HEK293T (cell line): ENCODE data around the gene CCR9.

Experiments
- CTCF ChIA-PET: fragments of 350-600 bp; formaldehyde crosslinking; extraction: SDS; loops from one replicate; lab custom pipeline; 2021; ENCODE audit warnings: antibody characterized with exemption, inconsistent platforms; lab: Yijun Ruan, JAX
- POLR2A ChIA-PET: fragments of 350-600 bp; formaldehyde crosslinking; extraction: SDS; loops from one replicate; lab custom pipeline; 2020; ENCODE audit warnings: antibody characterized with exemption, inconsistent platforms; lab: Yijun Ruan, JAX
- DNase-seq: peaks from one replicate; pipeline ENCODE4 v3.0.0; 2012; ENCODE audit warnings: mixed read lengths; ENCODE audit errors: extremely low spot score
- ARNT ChIP-seq: fragments of 450-650 bp; IDR thresholded peaks from 2 replicates; pipeline ENCODE4 v1.6.1; 2017; ENCODE audit warnings: mild to moderate bottlenecking
- BHLHE40 ChIP-seq: fragments of 450-650 bp; IDR thresholded peaks from 2 replicates; pipeline ENCODE4 v1.6.1; 2016; ENCODE audit warnings: mild to moderate bottlenecking, moderate library complexity, borderline replicate concordance
- CTBP1 ChIP-seq: fragments of 450-650 bp; IDR thresholded peaks from 2 replicates; pipeline ENCODE4 v1.6.1; 2016; ENCODE audit warnings: borderline replicate concordance
- ELF4 ChIP-seq: fragments of 450-650 bp; IDR thresholded peaks from 2 replicates; pipeline ENCODE4 v1.6.1; 2017; ENCODE audit warnings: antibody characterized with exemption
- FOXA1 ChIP-seq: fragments of 450-650 bp; IDR thresholded peaks from 2 replicates; pipeline ENCODE4 v1.6.1; 2016; ENCODE audit warnings: mild to moderate bottlenecking
- FOXK2 ChIP-seq: fragments of 450-650 bp; IDR thresholded peaks from 2 replicates; pipeline ENCODE4 v1.6.1; 2016; ENCODE audit warnings: mild to moderate bottlenecking
- FOXM1 ChIP-seq: fragments of 450-650 bp; IDR thresholded peaks from 2 replicates; pipeline ENCODE4 v1.6.1; 2017; ENCODE audit warnings: mild to moderate bottlenecking, borderline replicate concordance
- HDGF ChIP-seq: fragments of 450-650 bp; IDR thresholded peaks from 2 replicates; pipeline ENCODE4 v1.6.1; 2017; ENCODE audit warnings: antibody characterized with exemption, borderline replicate concordance
- L3MBTL2 ChIP-seq: fragments of 450-650 bp; conservative IDR thresholded peaks from 2 replicates; pipeline ENCODE4 v1.6.1; 2016; ENCODE audit warnings: mild to moderate bottlenecking
- LEF1 ChIP-seq: fragments of 450-650 bp; IDR thresholded peaks from 2 replicates; pipeline ENCODE4 v1.6.1; 2017; ENCODE audit warnings: mild to moderate bottlenecking, borderline replicate concordance
- NFRKB ChIP-seq: fragments of 450-650 bp; IDR thresholded peaks from 2 replicates; pipeline ENCODE4 v1.6.1; 2016; ENCODE audit warnings: mild to moderate bottlenecking, moderate library complexity
- SP1 ChIP-seq: fragments of 450-650 bp; IDR thresholded peaks from 2 replicates; pipeline ENCODE4 v1.6.1; 2017
- SUZ12 ChIP-seq: fragments of 450-650 bp; IDR thresholded peaks from 2 replicates; pipeline ENCODE4 v1.6.1; 2016; ENCODE audit warnings: mild to moderate bottlenecking
- TARDBP ChIP-seq: fragments of 450-650 bp; IDR thresholded peaks from 2 replicates; pipeline ENCODE4 v1.6.1; 2016
- ZNF384 ChIP-seq: fragments of 450-650 bp; IDR thresholded peaks from 2 replicates; pipeline ENCODE4 v1.6.1; 2016
- TF ChIP-seq, protein P1 (sequence below): fragments of 450-650 bp; IDR thresholded peaks from 2 replicates; pipeline ENCODE4 v1.6.1; 2016

Gene CCR9

DNA sequence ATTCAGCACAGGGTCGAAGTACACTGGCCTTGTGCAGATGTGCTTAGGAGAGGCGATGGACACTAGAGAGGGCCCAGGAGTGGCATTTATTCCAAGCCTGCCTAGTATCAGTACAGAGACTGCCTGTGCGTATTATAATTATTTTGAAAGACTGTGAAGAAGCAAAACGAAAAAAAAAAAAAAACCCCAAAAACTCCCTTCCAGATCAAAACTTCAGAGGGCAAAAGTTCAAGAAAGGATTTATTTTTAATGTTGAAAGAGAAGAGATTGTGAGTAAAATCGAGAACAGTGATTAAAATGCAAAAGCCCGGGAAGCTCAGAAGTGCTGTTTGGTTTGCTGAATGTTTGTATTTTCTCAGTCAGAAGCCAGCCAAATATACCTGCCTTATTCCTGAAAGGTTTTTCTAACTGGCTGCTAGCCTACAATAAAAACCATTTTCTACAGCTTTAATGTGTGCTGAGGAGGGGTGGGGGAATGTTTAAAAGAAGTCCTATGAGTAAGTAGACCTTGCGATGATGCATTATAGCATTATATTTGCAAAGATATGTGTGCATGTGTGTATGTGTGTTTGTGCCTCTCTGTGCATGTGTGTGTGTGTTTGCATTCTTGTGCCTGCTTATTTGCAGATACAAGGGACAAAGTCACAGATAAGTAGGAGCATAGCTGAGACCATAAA, 25.2 kb upstream of the CCR9 start:
- POLR2A ChIA-PET, result no interaction called here
- DNase-seq, result no peak
- CTCF ChIA-PET, result no interaction called here
- TF ChIP-seq NFRKB (no peak), SP1 (no peak), ELF4 (no peak), CTBP1 (no peak), BHLHE40 (no peak)
- TF ChIP-seq, protein P1, sequence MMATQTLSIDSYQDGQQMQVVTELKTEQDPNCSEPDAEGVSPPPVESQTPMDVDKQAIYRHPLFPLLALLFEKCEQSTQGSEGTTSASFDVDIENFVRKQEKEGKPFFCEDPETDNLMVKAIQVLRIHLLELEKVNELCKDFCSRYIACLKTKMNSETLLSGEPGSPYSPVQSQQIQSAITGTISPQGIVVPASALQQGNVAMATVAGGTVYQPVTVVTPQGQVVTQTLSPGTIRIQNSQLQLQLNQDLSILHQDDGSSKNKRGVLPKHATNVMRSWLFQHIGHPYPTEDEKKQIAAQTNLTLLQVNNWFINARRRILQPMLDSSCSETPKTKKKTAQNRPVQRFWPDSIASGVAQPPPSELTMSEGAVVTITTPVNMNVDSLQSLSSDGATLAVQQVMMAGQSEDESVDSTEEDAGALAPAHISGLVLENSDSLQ, result no peak

DNA sequence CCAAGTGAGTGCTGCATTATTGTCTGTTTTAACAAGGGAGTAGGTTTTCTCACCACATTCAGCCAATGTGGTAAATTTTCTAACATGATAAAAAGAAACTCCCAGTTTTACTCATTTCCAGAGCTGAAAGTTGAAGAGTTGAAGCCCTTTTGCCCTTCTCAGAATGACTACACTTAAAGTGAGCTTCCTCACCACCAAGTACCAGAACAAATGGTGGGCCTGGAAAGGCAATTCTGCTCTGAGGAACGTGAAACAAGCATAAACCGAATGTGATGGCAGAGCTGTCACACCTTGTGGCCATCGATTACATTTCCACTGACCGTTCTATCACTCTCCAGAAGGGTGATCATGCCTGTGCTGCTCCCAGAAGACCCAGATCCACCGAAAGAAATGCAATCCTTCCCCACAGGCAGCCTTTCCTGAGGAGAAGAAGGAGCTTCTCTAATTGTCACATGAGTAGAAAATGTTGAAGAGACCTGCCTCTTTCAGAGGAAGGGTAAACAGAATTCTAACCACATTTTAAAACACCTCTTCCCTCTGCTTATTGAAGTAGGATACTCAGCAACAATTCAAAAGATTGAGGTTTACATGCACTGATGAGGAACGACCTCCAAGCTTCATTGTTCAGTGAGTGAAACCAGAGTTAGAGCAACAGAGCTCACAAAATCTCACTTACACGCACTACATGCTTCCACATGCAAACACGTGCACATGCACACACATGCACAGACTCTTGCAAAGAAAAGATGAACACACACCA, 21.4 kb upstream of the CCR9 start:
- DNase-seq, result no peak
- ChIA-PET CTCF (no interaction called here), POLR2A (no interaction called here)
- no peak for TF ChIP-seq FOXM1

DNA sequence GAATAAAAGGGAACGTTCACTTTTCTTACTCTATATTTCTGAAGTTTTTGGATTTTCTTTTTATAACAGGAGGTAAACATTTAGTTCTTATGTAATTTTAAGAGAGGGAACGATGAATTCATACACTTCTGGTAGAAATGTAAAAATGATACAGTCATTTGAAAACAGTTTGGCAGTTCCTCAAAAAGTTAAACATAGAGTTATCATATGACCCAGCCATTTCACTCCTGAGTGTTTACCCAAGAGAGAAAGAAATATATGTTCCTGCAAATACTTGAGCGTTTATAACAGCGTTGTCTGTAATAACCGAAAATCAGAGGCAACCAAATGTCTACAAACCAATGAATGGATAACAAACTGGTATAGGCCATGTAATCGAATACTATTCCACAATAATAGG, 20.8 kb upstream of the CCR9 start:
- TF ChIP-seq BHLHE40 (no peak), LEF1 (no peak), L3MBTL2 (no peak), SUZ12 (no peak), ARNT (no peak), HDGF (no peak), TARDBP (no peak), FOXK2 (no peak), ZNF384 (no peak), CTBP1 (no peak)
- TF ChIP-seq, protein P1, result no peak
- CTCF ChIA-PET, result no interaction called here
- POLR2A ChIA-PET, result no interaction called here
- no peak for DNase-seq

DNA sequence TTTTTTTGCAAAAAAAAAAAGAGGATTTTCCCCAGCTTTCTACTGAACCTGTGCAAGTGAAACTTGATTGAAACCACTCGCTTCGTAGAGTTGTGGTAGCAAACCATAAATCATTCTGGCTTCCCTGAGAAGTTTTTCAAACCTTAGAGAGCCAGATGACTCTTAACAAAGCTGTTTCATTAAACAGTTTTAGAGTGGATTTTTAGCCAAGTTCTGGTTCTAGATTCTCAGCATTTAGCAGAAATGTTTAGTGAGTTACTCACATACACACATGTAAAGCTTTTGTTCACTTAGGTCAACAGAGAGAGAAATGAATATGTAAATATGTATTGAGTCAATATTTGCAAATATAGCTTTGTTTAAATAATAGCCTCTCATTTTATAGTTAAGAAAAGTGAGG, 18.1 kb upstream of the CCR9 start:
- POLR2A ChIA-PET, result no interaction called here
- TF ChIP-seq L3MBTL2 (no peak), ZNF384 (no peak), BHLHE40 (no peak), ARNT (no peak), HDGF (no peak), CTBP1 (no peak), FOXM1 (no peak)
- no peak for DNase-seq
- CTCF ChIA-PET, result no interaction called here

DNA sequence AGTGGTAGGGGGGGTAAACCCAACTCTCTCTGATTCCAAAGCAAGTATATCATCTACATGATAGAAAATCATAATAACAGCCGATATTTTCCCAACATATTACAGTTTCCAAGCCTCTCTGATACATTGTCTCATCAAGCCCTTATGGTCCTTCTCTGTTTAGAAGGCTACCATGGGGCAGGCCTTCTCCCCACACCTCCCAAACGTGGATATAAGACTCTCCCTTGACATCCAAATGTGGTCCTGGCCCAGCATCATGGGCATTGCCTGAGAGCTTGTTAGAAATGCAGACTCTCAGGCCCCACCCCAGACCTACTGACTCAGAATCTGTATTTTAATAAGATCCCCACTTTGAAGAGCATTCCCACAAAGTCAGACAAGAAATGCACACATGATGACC, 17.7 kb upstream of the CCR9 start:
- TF ChIP-seq SP1 (no peak), TARDBP (no peak), BHLHE40 (no peak), FOXA1 (no peak), NFRKB (no peak), HDGF (no peak), L3MBTL2 (no peak), ZNF384 (no peak), SUZ12 (no peak), ARNT (no peak), FOXM1 (no peak), ELF4 (no peak), FOXK2 (no peak), LEF1 (no peak), CTBP1 (no peak)
- TF ChIP-seq, protein P1, result no peak
- ChIA-PET CTCF (no interaction called here), POLR2A (no interaction called here)
- DNase-seq, result no peak

DNA sequence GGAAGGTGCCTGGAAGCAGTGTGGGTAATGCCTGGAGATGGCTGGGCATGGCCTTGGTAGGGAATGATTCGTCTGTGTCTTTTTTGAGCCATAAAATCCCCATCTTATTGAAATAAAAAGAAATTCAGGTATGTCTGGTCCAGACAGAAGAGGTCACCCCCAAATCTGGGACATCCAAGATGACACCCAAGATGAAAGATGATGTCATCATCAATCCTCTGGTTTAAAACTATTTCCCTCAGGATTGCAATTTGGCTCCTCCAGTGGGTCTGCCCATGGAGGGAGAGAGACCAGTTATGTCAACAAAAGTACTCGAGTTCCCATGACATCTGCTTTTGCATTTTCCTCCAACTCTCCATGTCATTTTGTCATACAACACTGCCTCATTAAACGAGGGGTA, 16.7 kb upstream of the CCR9 start:
- POLR2A ChIA-PET, result no interaction called here
- DNase-seq, result no peak
- CTCF ChIA-PET, result no interaction called here
- no peak for TF ChIP-seq L3MBTL2
- TF ChIP-seq HDGF, result no peak
- no peak for TF ChIP-seq ZNF384
- no peak for TF ChIP-seq CTBP1
- no peak for TF ChIP-seq ARNT
- TF ChIP-seq, protein P1, result no peak
- TF ChIP-seq ELF4, result no peak
- TF ChIP-seq FOXA1, result no peak
- no peak for TF ChIP-seq SUZ12
- no peak for TF ChIP-seq BHLHE40
- no peak for TF ChIP-seq SP1
- TF ChIP-seq FOXM1, result no peak
- TF ChIP-seq LEF1, result no peak
- TF ChIP-seq NFRKB, result no peak
- no peak for TF ChIP-seq FOXK2
- TF ChIP-seq TARDBP, result no peak
